ENCODE results near the gene NAPB. TPM values are rescaled to one million over a fixed set of nuclear protein-coding genes. Genes with fewer than 3 reads are reported as not detected.

Gene NAPB
- total RNA-seq, 1 experiment from 2014 or later, result 6.6 TPM

GRCh38 chr20:23344336-23344735 is 77.0 kb downstream of the NAPB start:
- DNase-seq (ENCODE audit: low spot score), result no peak

GRCh38 chr20:23343590-23343989 is 77.7 kb downstream of the NAPB start:
- DNase-seq (ENCODE audit: low spot score), result no peak

- DNase-seq (ENCODE audit: low spot score), result no peak
These were observed 80.2 kb downstream of the NAPB start for GRCh38 chr20:23341073-23341472.

- peak; percentile 38 for DNase-seq (ENCODE audit: low spot score)
These were observed 80.8 kb downstream of the NAPB start for GRCh38 chr20:23340524-23340923.

GRCh38 chr20:23339986-23340385 is 81.3 kb downstream of the NAPB start:
- DNase-seq (ENCODE audit: low spot score), result no peak

GRCh38 chr20:23337312-23337711 is 84.0 kb downstream of the NAPB start:
- DNase-seq (ENCODE audit: low spot score), result no peak

- DNase-seq (ENCODE audit: low spot score), result no peak
These were observed 84.8 kb downstream of the NAPB start for GRCh38 chr20:23336476-23336875.

GRCh38 chr20:23335521-23335920 is 85.8 kb downstream of the NAPB start:
- DNase-seq (ENCODE audit: low spot score), result no peak

- DNase-seq (ENCODE audit: low spot score), result no peak
These were observed 87.2 kb downstream of the NAPB start for GRCh38 chr20:23334111-23334510.

- DNase-seq (ENCODE audit: low spot score), result no peak
These were observed 88.8 kb downstream of the NAPB start for GRCh38 chr20:23332467-23332866.

GRCh38 chr20:23331450-23332350 is 89.6 kb downstream of the NAPB start:
- peak; percentile 10 for DNase-seq (ENCODE audit: low spot score)

- no peak for DNase-seq (ENCODE audit: low spot score)
These were observed 93.5 kb downstream of the NAPB start for GRCh38 chr20:23327617-23328333.

GRCh38 chr20:23326774-23327173 is 94.5 kb downstream of the NAPB start:
- no peak for DNase-seq (ENCODE audit: low spot score)

- no peak for DNase-seq (ENCODE audit: low spot score)
These were observed 96.2 kb downstream of the NAPB start for GRCh38 chr20:23325107-23325506.

Other genes starting within 250 kb of the NAPB start
- gene NXT1, start 70.7 kb downstream of the NAPB start, total RNA-seq (2014; rRNA removed; shearing (Covaris generic)), result 77.4 and 102 TPM in 2 replicates
- gene GZF1, start 59.3 kb downstream of the NAPB start, total RNA-seq (2014; rRNA removed; shearing (Covaris generic)), result 18.7 and 22.7 TPM in 2 replicates
- gene CSTL1, start 18.2 kb upstream of the NAPB start, total RNA-seq (2014; rRNA removed; shearing (Covaris generic)), result not detected in 2 replicates
- gene CST11, start 31.4 kb upstream of the NAPB start, total RNA-seq (2014; rRNA removed; shearing (Covaris generic)), result not detected in 2 replicates
- gene CST8, start 69.6 kb upstream of the NAPB start, total RNA-seq (2014; rRNA removed; shearing (Covaris generic)), result not detected in 2 replicates
- gene CST9L, start 147.0 kb upstream of the NAPB start, total RNA-seq (2014; rRNA removed; shearing (Covaris generic)), result not detected in 2 replicates
- not detected in 2 replicates for gene CST9, start 184.4 kb upstream of the NAPB start, total RNA-seq (2014; rRNA removed; shearing (Covaris generic))
- 209 and 225 TPM in 2 replicates for gene CST3, start 216.5 kb upstream of the NAPB start, total RNA-seq (2014; rRNA removed; shearing (Covaris generic))